Neural progenitor cell (in vitro differentiated cells): ENCODE data around the gene PRRC2A. TPM values are rescaled to one million over a fixed set of nuclear protein-coding genes. Genes with fewer than 3 reads are reported as not detected.

Experiments
- DNase-seq: peaks from one replicate; pipeline ENCODE4 v3.0.0-alpha.2; 2016; ENCODE audit warnings: low spot score
- H2AFZ ChIP-seq: fragments of 200-600 bp; sonication (generic); replicated peaks from 2 replicates; pipeline ENCODE4 v1.6.1; 2016; ENCODE audit warnings: antibody characterized with exemption
- H3F3A ChIP-seq: fragments of 200-600 bp; sonication (generic); 2 replicates; pipeline ENCODE4 v1.6.1; 2016; ENCODE audit warnings: antibody characterized with exemption, low read depth
- H3K27ac ChIP-seq: fragments of 200-600 bp; sonication (generic); 2 replicates; pipeline ENCODE4 v1.5.1; 2016; ENCODE audit warnings: mild to moderate bottlenecking
- H3K27me3 ChIP-seq: fragments of 200-600 bp; sonication (generic); 2 replicates; pipeline ENCODE4 v1.6.1; 2016; ENCODE audit warnings: mild to moderate bottlenecking, moderate library complexity
- H3K36me3 ChIP-seq: fragments of 200-600 bp; sonication (generic); 2 replicates; pipeline ENCODE4 v1.5.1; 2016
- H3K4me1 ChIP-seq: fragments of 200-600 bp; sonication (generic); 2 replicates; pipeline ENCODE4 v1.6.1; 2016; ENCODE audit warnings: mixed run types
- H3K4me2 ChIP-seq: fragments of 200-600 bp; sonication (generic); 2 replicates; pipeline ENCODE4 v1.6.1; 2016
- H3K4me3 ChIP-seq: fragments of 200-600 bp; sonication (generic); 2 replicates; pipeline ENCODE4 v1.5.1; 2016
- H3K79me2 ChIP-seq: fragments of 200-600 bp; sonication (generic); 2 replicates; pipeline ENCODE4 v1.6.1; 2016; ENCODE audit warnings: low read depth
- H3K9ac ChIP-seq: fragments of 200-600 bp; sonication (generic); 2 replicates; pipeline ENCODE4 v1.6.1; 2016
- H3K9me3 ChIP-seq: fragments of 200-600 bp; sonication (generic); 2 replicates; pipeline ENCODE4 v1.5.1; 2016; ENCODE audit warnings: low read depth
- H4K20me1 ChIP-seq: fragments of 200-600 bp; sonication (generic); 2 replicates; pipeline ENCODE4 v1.6.1; 2016; ENCODE audit warnings: low read depth
- H3K27ac Mint-ChIP-seq: 3 replicates; pipeline ENCODE4 v1.8.0; 2021; ENCODE audit warnings: mixed read lengths
- H3K27me3 Mint-ChIP-seq: 2 replicates; pipeline ENCODE4 v1.8.0; 2022; ENCODE audit warnings: low read depth, mild to moderate bottlenecking, inconsistent platforms, moderate library complexity, mixed read lengths; ENCODE audit not compliant: insufficient read depth
- H3K36me3 Mint-ChIP-seq: 3 replicates; pipeline ENCODE4 v1.8.0; 2021; ENCODE audit warnings: mixed read lengths
- H3K4me1 Mint-ChIP-seq: 3 replicates; pipeline ENCODE4 v1.8.0; 2021; ENCODE audit warnings: mixed read lengths
- H3K4me3 Mint-ChIP-seq: 3 replicates; pipeline ENCODE4 v1.8.0; 2021; ENCODE audit warnings: mild to moderate bottlenecking, moderate library complexity, mixed read lengths
- H3K9me3 Mint-ChIP-seq: 3 replicates; pipeline ENCODE4 v1.8.0; 2020; ENCODE audit warnings: mixed read lengths
- CTCF ChIP-seq: fragments of 200-600 bp; sonication (generic); IDR thresholded peaks from 2 replicates; pipeline ENCODE4 v1.5.1; 2017; ENCODE audit warnings: antibody characterized with exemption, mild to moderate bottlenecking
- EZH2 ChIP-seq: fragments of 200-600 bp; sonication (generic); IDR thresholded peaks from 2 replicates; pipeline ENCODE4 v1.6.1; 2017; ENCODE audit warnings: antibody characterized with exemption, mild to moderate bottlenecking, moderate library complexity
- EZH2phosphoT487 ChIP-seq: fragments of 200-600 bp; sonication (generic); IDR thresholded peaks from 2 replicates; pipeline ENCODE4 v1.6.1; 2017; ENCODE audit warnings: antibody characterized with exemption
- total RNA-seq: library from RNA; depleted of rRNA; stranded (reverse); fragments of >200 nt; gene quantifications from 2 replicates; pipeline ENCODE4 v1.2.3, GENCODE V29; 2015; ENCODE audit warnings: low replicate concordance

PRRC2A gene
- total RNA-seq, 1 donor from 2014 or later: 55.5 TPM

DNA sequence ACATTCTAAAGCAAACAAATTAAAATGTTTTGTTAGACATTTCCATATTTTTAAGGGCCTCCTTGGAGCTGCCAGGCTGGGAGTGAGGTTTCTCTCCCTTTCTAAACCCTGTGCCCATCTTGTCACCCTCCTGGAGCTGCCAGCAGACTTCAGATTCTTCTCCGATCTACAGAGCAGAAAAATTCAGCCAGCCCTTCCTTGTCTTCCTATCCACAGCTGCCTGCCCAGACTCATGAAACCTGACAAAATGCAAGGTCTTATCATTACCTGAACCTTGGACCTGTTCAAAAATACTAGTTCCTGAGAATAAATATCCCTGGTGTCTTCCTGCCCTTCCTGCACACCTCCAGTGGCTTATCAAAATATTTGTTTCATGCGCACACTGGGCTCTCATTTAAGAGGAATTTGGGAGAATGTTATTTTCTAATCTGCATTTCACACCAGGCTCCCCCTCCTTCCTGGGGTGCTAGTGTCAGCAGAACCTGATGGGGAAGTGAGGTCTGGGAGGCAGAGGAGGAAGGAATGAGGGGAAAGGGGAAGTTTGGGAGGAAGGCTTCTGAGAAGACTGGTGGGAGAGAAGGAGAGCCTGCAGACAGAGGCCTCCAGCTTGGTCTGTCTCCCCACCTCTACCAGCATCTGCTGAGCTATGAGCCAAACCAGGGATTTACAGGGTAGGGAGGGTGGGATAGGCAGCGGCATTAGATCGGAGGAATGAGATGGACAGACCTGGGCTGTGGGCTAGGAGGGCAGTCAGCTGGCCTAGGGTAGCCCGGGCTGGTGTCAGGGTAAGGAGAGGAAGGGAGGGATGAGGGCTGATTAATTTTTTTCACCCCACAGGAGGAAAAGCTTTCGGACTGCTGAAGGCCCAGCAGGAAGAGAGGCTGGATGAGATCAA is 5.6 kb upstream of the PRRC2A start, which contains the start of gene AIF1:
Gene AIF1, plus strand, starts transcription at position 551 of the 895 bp plus-strand sequence. Its CDS starts 96 bp downstream, at position 647.
- Histone ChIP-seq H3F3A (peaks cover 15% of the 10 kb centered on the region), H4K20me1 (no peaks in the 10 kb centered on the region), H3K4me1 (no peaks in the 10 kb centered on the region), H3K27ac (no peak within 1 kb of the TSS), H3K9me3 (no peaks in the 10 kb centered on the region), H3K4me3 (no peak within 1 kb of the TSS), H3K9ac (no peak within 1 kb of the TSS), H3K4me2 (no peak within 1 kb of the TSS), H3K79me2 (peaks cover 6% of the 10 kb centered on the region), H3K27me3 (no peaks in the 10 kb centered on the region), H3K36me3 (no peaks in the 10 kb centered on the region), H2AFZ (no peak within 1 kb of the TSS)
- no peak within 1 kb of the TSS for H3K4me3 Mint-ChIP-seq
- H3K36me3 Mint-ChIP-seq: no peaks in the 10 kb centered on the region
- peak within 1 kb of the TSS; percentile 67 for H3K27ac Mint-ChIP-seq
- H3K9me3 Mint-ChIP-seq: no peaks in the 10 kb centered on the region
- TF ChIP-seq EZH2 (no peak), EZH2phosphoT487 (no peak), CTCF (no peak)
- H3K4me1 Mint-ChIP-seq: peaks cover 16% of the 10 kb centered on the region
- no peak for DNase-seq
- peaks cover 4% of the 10 kb centered on the region for H3K27me3 Mint-ChIP-seq

DNA sequence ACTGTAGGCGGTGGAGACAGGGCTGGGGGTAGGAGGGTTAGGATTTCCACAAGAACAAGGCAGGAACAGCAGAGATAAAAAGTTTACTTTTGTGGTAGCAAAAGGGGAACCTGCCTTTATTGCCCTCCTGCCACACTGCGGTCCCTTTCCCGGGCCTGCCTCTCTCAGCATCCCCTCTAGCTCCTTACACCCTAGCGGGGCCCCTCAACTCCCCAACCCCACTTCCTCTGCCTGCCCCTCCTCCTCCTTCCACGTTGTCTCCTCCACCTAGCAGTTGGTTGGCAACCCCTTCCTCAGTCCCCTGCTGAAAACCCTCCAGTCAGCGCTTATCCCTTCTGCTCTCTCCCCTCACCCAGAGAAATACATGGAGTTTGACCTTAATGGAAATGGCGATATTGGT is 4.8 kb upstream of the PRRC2A start:
- H3K9ac ChIP-seq: no peak overlapping the region
- no peak overlapping the region for H3K4me3 ChIP-seq
- H3F3A ChIP-seq: peaks cover 20% of the 10 kb centered on the region
- H3K36me3 ChIP-seq: no peaks in the 10 kb centered on the region
- no peak overlapping the region for H3K4me2 ChIP-seq
- no peak overlapping the region for H3K27ac ChIP-seq
- TF ChIP-seq EZH2phosphoT487 (no peak), CTCF (no peak), EZH2 (no peak)
- H3K9me3 ChIP-seq: no peaks in the 10 kb centered on the region
- no peaks in the 10 kb centered on the region for H3K9me3 Mint-ChIP-seq
- H3K36me3 Mint-ChIP-seq: no peaks in the 10 kb centered on the region
- no peak overlapping the region for H2AFZ ChIP-seq
- no peak overlapping the region for H3K27ac Mint-ChIP-seq
- DNase-seq: no peak
- peaks cover 7% of the 10 kb centered on the region for H3K79me2 ChIP-seq
- no peaks in the 10 kb centered on the region for H3K27me3 ChIP-seq
- H3K4me1 ChIP-seq: no peaks in the 10 kb centered on the region
- no peaks in the 10 kb centered on the region for H4K20me1 ChIP-seq
- peaks cover 4% of the 10 kb centered on the region for H3K27me3 Mint-ChIP-seq
- H3K4me3 Mint-ChIP-seq: no peak overlapping the region
- H3K4me1 Mint-ChIP-seq: peaks cover 16% of the 10 kb centered on the region

DNA sequence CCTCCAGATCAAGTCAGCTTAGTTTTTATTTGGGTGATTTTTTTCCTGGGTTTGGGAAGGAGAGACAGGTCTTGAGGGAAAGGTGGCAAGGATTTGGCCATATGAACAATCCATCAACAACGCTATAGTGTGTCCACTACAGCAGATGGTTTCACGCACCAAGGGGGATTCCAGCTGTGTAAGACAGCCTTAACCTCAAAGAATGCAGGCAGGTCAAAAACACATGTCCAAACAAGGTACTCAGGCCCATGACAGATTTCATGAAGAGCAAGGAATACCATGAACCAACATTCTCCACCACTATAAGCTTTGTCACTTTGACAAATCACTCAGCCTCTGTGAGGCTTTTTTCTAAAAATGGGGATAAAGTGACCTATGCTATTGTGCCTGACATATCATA is 3.5 kb upstream of the PRRC2A start:
- Histone ChIP-seq H3K4me3 (no peak overlapping the region), H3K4me1 (peaks cover under 1% of the 10 kb centered on the region), H3K27ac (no peak overlapping the region), H3K9ac (no peak overlapping the region), H3K4me2 (no peak overlapping the region), H3F3A (peaks cover 26% of the 10 kb centered on the region), H3K27me3 (no peaks in the 10 kb centered on the region), H3K79me2 (peaks cover 19% of the 10 kb centered on the region), H4K20me1 (peaks cover 1% of the 10 kb centered on the region), H2AFZ (no peak overlapping the region), H3K36me3 (no peaks in the 10 kb centered on the region), H3K9me3 (no peaks in the 10 kb centered on the region)
- Mint-ChIP-seq H3K36me3 (no peaks in the 10 kb centered on the region), H3K4me1 (peaks cover 21% of the 10 kb centered on the region), H3K4me3 (no peak overlapping the region), H3K27me3 (peaks cover 4% of the 10 kb centered on the region), H3K9me3 (no peaks in the 10 kb centered on the region), H3K27ac (peak overlapping the region; percentile 24)
- no peak for TF ChIP-seq EZH2phosphoT487
- TF ChIP-seq EZH2: no peak
- TF ChIP-seq CTCF: no peak
- DNase-seq: no peak
